ENCODE results near the gene ABLIM3. TPM values are rescaled to one million over a fixed set of nuclear protein-coding genes. Genes with fewer than 3 reads are reported as not detected.

Gene ABLIM3
- total RNA-seq, 4 donors from 2014 or later, result 4.2 to 6.5 (median 4.7) TPM

- 97 to 99% methylated on average over 3 of the region's 3 CpGs for WGBS, 2 donors (ENCODE audit: low coverage in 1 of 2)
- in situ Hi-C loops (cut with MboI; ENCODE audit: low pct_ligation_motif_present in 1 of 4, low pct_unique_long_range_greater_than_20kb in 1 of 4, low sequenced_read_pairs in 3 of 4) (no loop called here), intact Hi-C loops (cut with DNase I; ENCODE audit: low total_unique reads) (no loop called here)
- H3K27ac ChIP-seq, result no peak overlapping the region
- no peak for TF ChIP-seq POLR2AphosphoS5 (IDR thresholded peaks at IDR 0.05)
- TF ChIP-seq POLR2A (IDR thresholded peaks at IDR 0.05), result no peak
- no peak for TF ChIP-seq CTCF (IDR thresholded peaks at IDR 0.05)
- TF ChIP-seq EP300 (IDR thresholded peaks at IDR 0.05; ENCODE audit: low read depth), result no peak
- H3K4me1 ChIP-seq, result peaks cover 0 to 11% (median 2%) of the 10 kb centered on the region in 4 donors
- H3K9me3 ChIP-seq, result no peaks in the 10 kb centered on the region
- H3K4me3 ChIP-seq, result no peak overlapping the region
- H3K27me3 ChIP-seq, result no peaks in the 10 kb centered on the region
- DNase-seq, result no peak
- H3K36me3 ChIP-seq, result no peaks in the 10 kb centered on the region
These were observed 47.1 kb downstream of the ABLIM3 start for GRCh38 chr5:149188383-149188782.

- Histone ChIP-seq H3K4me3 (no peak overlapping the region), H3K27me3 (no peaks in the 10 kb centered on the region), H3K27ac (no peak overlapping the region), H3K36me3 (no peaks in the 10 kb centered on the region), H3K4me1 (no peaks in the 10 kb centered on the region), H3K9me3 (no peaks in the 10 kb centered on the region)
- intact Hi-C loops (cut with DNase I; ENCODE audit: low total_unique reads) (no loop called here), in situ Hi-C loops (cut with MboI; ENCODE audit: low pct_ligation_motif_present in 1 of 4, low pct_unique_long_range_greater_than_20kb in 1 of 4, low sequenced_read_pairs in 3 of 4) (no loop called here)
- WGBS, 2 donors (ENCODE audit: low coverage in 1 of 2), result 74% methylated on average over 9 of the region's 9 CpGs; no CpG with 5 or more reads in 1 of the 2 donors
- no peak for DNase-seq
- TF ChIP-seq CTCF (IDR thresholded peaks at IDR 0.05) (no peak), POLR2AphosphoS5 (IDR thresholded peaks at IDR 0.05) (no peak), POLR2A (IDR thresholded peaks at IDR 0.05) (no peak), EP300 (IDR thresholded peaks at IDR 0.05; ENCODE audit: low read depth) (no peak)
These were observed 54.1 kb downstream of the ABLIM3 start for GRCh38 chr5:149195337-149195887.

- Histone ChIP-seq H3K4me3 (no peak overlapping the region), H3K4me1 (no peaks in the 10 kb centered on the region), H3K9me3 (no peaks in the 10 kb centered on the region), H3K27ac (no peak overlapping the region), H3K36me3 (no peaks in the 10 kb centered on the region), H3K27me3 (no peaks in the 10 kb centered on the region)
- intact Hi-C loops (cut with DNase I; ENCODE audit: low total_unique reads) (no loop called here), in situ Hi-C loops (cut with MboI; ENCODE audit: low pct_ligation_motif_present in 1 of 4, low pct_unique_long_range_greater_than_20kb in 1 of 4, low sequenced_read_pairs in 3 of 4) (no loop called here)
- WGBS, 2 donors (ENCODE audit: low coverage in 1 of 2), result 77% methylated on average over 1 of the region's 1 CpG; no CpG with 5 or more reads in 1 of the 2 donors
- TF ChIP-seq CTCF (IDR thresholded peaks at IDR 0.05) (no peak), POLR2A (IDR thresholded peaks at IDR 0.05) (no peak), EP300 (IDR thresholded peaks at IDR 0.05; ENCODE audit: low read depth) (no peak), POLR2AphosphoS5 (IDR thresholded peaks at IDR 0.05) (no peak)
- DNase-seq, result no peak
These were observed 54.7 kb downstream of the ABLIM3 start for GRCh38 chr5:149195962-149196361.

GRCh38 chr5:149198148-149198547 lies 56.9 kb downstream of the ABLIM3 start:
- TF ChIP-seq CTCF (IDR thresholded peaks at IDR 0.05) (no peak), EP300 (IDR thresholded peaks at IDR 0.05; ENCODE audit: low read depth) (no peak), POLR2AphosphoS5 (IDR thresholded peaks at IDR 0.05) (no peak), POLR2A (IDR thresholded peaks at IDR 0.05) (no peak)
- in situ Hi-C loops (cut with MboI; ENCODE audit: low pct_ligation_motif_present in 1 of 4, low pct_unique_long_range_greater_than_20kb in 1 of 4, low sequenced_read_pairs in 3 of 4), result no loop called here
- no peaks in the 10 kb centered on the region for H3K4me1 ChIP-seq
- no peaks in the 10 kb centered on the region for H3K27me3 ChIP-seq
- intact Hi-C loops (cut with DNase I; ENCODE audit: low total_unique reads), result no loop called here
- 92 to 100% methylated on average over 4 to 9 of the region's 9 CpGs for WGBS, 2 donors (ENCODE audit: low coverage in 1 of 2)
- no peak overlapping the region for H3K4me3 ChIP-seq
- no peaks in the 10 kb centered on the region for H3K36me3 ChIP-seq
- no peaks in the 10 kb centered on the region for H3K9me3 ChIP-seq
- H3K27ac ChIP-seq, result no peak overlapping the region
- no peak for DNase-seq

Measured in transverse colon (tissue), 4 donors.